ENCODE data around the gene ERAL1. TPM values are rescaled to one million over a fixed set of nuclear protein-coding genes. Genes with fewer than 3 reads are reported as not detected.
"Not testable (repeated sequence)": the region's sequence is repeated elsewhere in the genome, so short reads cannot be mapped to it uniquely, and the experiment has no call there.

Gene ERAL1
- total RNA-seq, 1 donor from 2014 or later = 17.6 TPM

- DNase-seq (ENCODE audit: low read depth) = no peak
Observed at GRCh38 chr17:28843816-28844148, 11.0 kb upstream of the ERAL1 start.

GRCh38 chr17:28846231-28846630 is 8.6 kb upstream of the ERAL1 start:
- no peak overlapping the region for H3K4me3 ChIP-seq (ENCODE audit: low read depth, low read length)
- H3K27me3 ChIP-seq (ENCODE audit: control insufficient read depth, insufficient read depth, low read length) = no peaks in the 10 kb centered on the region
- TF ChIP-seq CTCF (IDR thresholded peaks at IDR 0.05; ENCODE audit: insufficient read depth, low read length, severe bottlenecking) = no peak
- DNase-seq (ENCODE audit: low read depth) (peak; percentile 44), FAIRE-seq (no peak)
- H3K36me3 ChIP-seq (ENCODE audit: control insufficient read depth, insufficient read depth, low read length) = no peaks in the 10 kb centered on the region

More at GRCh38 chr17:28843816-28844148, 11.0 kb upstream of the ERAL1 start:
- no peak for TF ChIP-seq CTCF (IDR thresholded peaks at IDR 0.05; ENCODE audit: insufficient read depth, low read length, severe bottlenecking)
- H3K36me3 ChIP-seq (ENCODE audit: control insufficient read depth, insufficient read depth, low read length) = no peaks in the 10 kb centered on the region
- FAIRE-seq = no peak
- no peak overlapping the region for H3K4me3 ChIP-seq (ENCODE audit: low read depth, low read length)
- H3K27me3 ChIP-seq (ENCODE audit: control insufficient read depth, insufficient read depth, low read length) = no peaks in the 10 kb centered on the region

GRCh38 chr17:28846699-28847098 is 8.1 kb upstream of the ERAL1 start:
- H3K4me3 ChIP-seq (ENCODE audit: low read depth, low read length); FAIRE-seq; H3K27me3 ChIP-seq (ENCODE audit: control insufficient read depth, insufficient read depth, low read length); H3K36me3 ChIP-seq (ENCODE audit: control insufficient read depth, insufficient read depth, low read length); DNase-seq (ENCODE audit: low read depth): not testable (repeated sequence)

- not testable (repeated sequence) for DNase-seq (ENCODE audit: low read depth); H3K4me3 ChIP-seq (ENCODE audit: low read depth, low read length); H3K27me3 ChIP-seq (ENCODE audit: control insufficient read depth, insufficient read depth, low read length); H3K36me3 ChIP-seq (ENCODE audit: control insufficient read depth, insufficient read depth, low read length); FAIRE-seq
- peak; percentile 37 for TF ChIP-seq CTCF (IDR thresholded peaks at IDR 0.05; ENCODE audit: insufficient read depth, low read length, severe bottlenecking)
Observed at GRCh38 chr17:28848667-28849066, 6.1 kb upstream of the ERAL1 start.

GRCh38 chr17:28849281-28849680 is 5.5 kb upstream of the ERAL1 start:
- DNase-seq (ENCODE audit: low read depth) = no peak
- no peak overlapping the region for H3K4me3 ChIP-seq (ENCODE audit: low read depth, low read length)
- no peaks in the 10 kb centered on the region for H3K27me3 ChIP-seq (ENCODE audit: control insufficient read depth, insufficient read depth, low read length)
- no peaks in the 10 kb centered on the region for H3K36me3 ChIP-seq (ENCODE audit: control insufficient read depth, insufficient read depth, low read length)
- no peak for FAIRE-seq
- TF ChIP-seq CTCF (IDR thresholded peaks at IDR 0.05; ENCODE audit: insufficient read depth, low read length, severe bottlenecking) = peak; percentile 11

GRCh38 chr17:28853295-28853694 is 1.5 kb upstream of the ERAL1 start:
- DNase-seq (ENCODE audit: low read depth) (no peak), FAIRE-seq (no peak)
- no peaks in the 10 kb centered on the region for H3K27me3 ChIP-seq (ENCODE audit: control insufficient read depth, insufficient read depth, low read length)
- TF ChIP-seq CTCF (IDR thresholded peaks at IDR 0.05; ENCODE audit: insufficient read depth, low read length, severe bottlenecking) = no peak
- peaks cover 6% of the 10 kb centered on the region for H3K36me3 ChIP-seq (ENCODE audit: control insufficient read depth, insufficient read depth, low read length)
- H3K4me3 ChIP-seq (ENCODE audit: low read depth, low read length) = no peak overlapping the region
